Parathyroid adenoma (tissue), 2 donors: ENCODE data around the gene STAMBPL1.
"Not testable (repeated sequence)": the region's sequence is repeated elsewhere in the genome, so short reads cannot be mapped to it uniquely, and the experiment has no call there.

Source experiments
- H2AFZ ChIP-seq: fragments of 300-600 bp; sonication (generic); one replicate; pipeline ENCODE4 v1.7.0; 2017; ENCODE audit warnings: antibody characterized with exemption, mild to moderate bottlenecking
- H3K27ac ChIP-seq: fragments of 300-600 bp; sonication (generic); one replicate; pipeline ENCODE4 v1.7.0; 2017
- H3K27me3 ChIP-seq: fragments of 300-600 bp; sonication (generic); one replicate; pipeline ENCODE4 v1.7.0; 2017; ENCODE audit warnings: low read length; ENCODE audit not compliant: control insufficient read depth, insufficient read depth
- H3K36me3 ChIP-seq: fragments of 300-600 bp; sonication (generic); one replicate; pipeline ENCODE4 v1.7.0; 2017; ENCODE audit warnings: low read length; ENCODE audit not compliant: control insufficient read depth, insufficient read depth
- H3K4me1 ChIP-seq: fragments of 300-600 bp; sonication (generic); one replicate; pipeline ENCODE4 v1.7.0; 2017; ENCODE audit warnings: control low read depth
- H3K4me2 ChIP-seq: fragments of 300-600 bp; sonication (generic); one replicate; pipeline ENCODE4 v1.7.0; 2017; ENCODE audit warnings: low read length
- H3K4me3 ChIP-seq: fragments of 300-600 bp; sonication (generic); one replicate; pipeline ENCODE4 v1.7.0; 2017; ENCODE audit warnings: low read depth, low read length
- H3K79me2 ChIP-seq: fragments of 300-600 bp; sonication (generic); one replicate; pipeline ENCODE4 v1.7.0; 2017; ENCODE audit warnings: control low read depth
- H3K9ac ChIP-seq: fragments of 300-600 bp; sonication (generic); one replicate; pipeline ENCODE4 v1.7.0; 2017; ENCODE audit warnings: mild to moderate bottlenecking
- H3K9me3 ChIP-seq: fragments of 300-600 bp; sonication (generic); one replicate; pipeline ENCODE4 v1.7.0; 2017; ENCODE audit warnings: low read length; ENCODE audit not compliant: control insufficient read depth
- CTCF ChIP-seq: fragments of 300-600 bp; sonication (generic); IDR thresholded peaks from one replicate; pipeline ENCODE4 v1.7.0; 2017; ENCODE audit warnings: antibody characterized with exemption, mild to moderate bottlenecking
- donor health status: primary hyperparathyroidism.

STAMBPL1 gene

GRCh38 chr10:88881922-88882645 lies 2.0 kb downstream of the STAMBPL1 start:
- Histone ChIP-seq H3K4me3 (no peak overlapping the region), H2AFZ (no peak overlapping the region), H3K27me3 (no peaks in the 10 kb centered on the region), H3K79me2 (no peaks in the 10 kb centered on the region), H3K4me2 (no peak overlapping the region), H3K9ac (no peak overlapping the region), H3K27ac (peak overlapping the region; percentile 74), H3K36me3 (no peaks in the 10 kb centered on the region), H3K4me1 (no peaks in the 10 kb centered on the region), H3K9me3 (no peaks in the 10 kb centered on the region)
- no peak for TF ChIP-seq CTCF

GRCh38 chr10:88882646-88883447 lies 2.8 kb downstream of the STAMBPL1 start:
- H3K4me3 ChIP-seq, H3K27ac ChIP-seq, H3K36me3 ChIP-seq, H3K9ac ChIP-seq, H2AFZ ChIP-seq, H3K4me1 ChIP-seq, H3K4me2 ChIP-seq, H3K27me3 ChIP-seq, H3K9me3 ChIP-seq, H3K79me2 ChIP-seq: not testable (repeated sequence)

GRCh38 chr10:88883448-88883809 lies 3.4 kb downstream of the STAMBPL1 start:
- H3K27ac ChIP-seq: no peak overlapping the region
- H3K9me3 ChIP-seq: no peaks in the 10 kb centered on the region
- H3K36me3 ChIP-seq: no peaks in the 10 kb centered on the region
- H2AFZ ChIP-seq: no peak overlapping the region
- no peaks in the 10 kb centered on the region for H3K4me1 ChIP-seq
- no peak overlapping the region for H3K4me3 ChIP-seq
- H3K9ac ChIP-seq: no peak overlapping the region
- TF ChIP-seq CTCF: no peak
- no peak overlapping the region for H3K4me2 ChIP-seq
- H3K27me3 ChIP-seq: no peaks in the 10 kb centered on the region
- no peaks in the 10 kb centered on the region for H3K79me2 ChIP-seq

- H2AFZ ChIP-seq: no peak overlapping the region
- H3K9me3 ChIP-seq: no peaks in the 10 kb centered on the region
- no peak overlapping the region for H3K4me2 ChIP-seq
- H3K9ac ChIP-seq: no peak overlapping the region
- H3K79me2 ChIP-seq: no peaks in the 10 kb centered on the region
- H3K36me3 ChIP-seq: no peaks in the 10 kb centered on the region
- H3K4me1 ChIP-seq: no peaks in the 10 kb centered on the region
- no peak overlapping the region for H3K4me3 ChIP-seq
- no peaks in the 10 kb centered on the region for H3K27me3 ChIP-seq
- H3K27ac ChIP-seq: no peak overlapping the region
- TF ChIP-seq CTCF: no peak
Observed at GRCh38 chr10:88886557-88886956, 6.5 kb downstream of the STAMBPL1 start.

- H3K4me2 ChIP-seq: no peak overlapping the region
- no peaks in the 10 kb centered on the region for H3K79me2 ChIP-seq
- H3K36me3 ChIP-seq: no peaks in the 10 kb centered on the region
- no peak for TF ChIP-seq CTCF
- no peak overlapping the region for H3K4me3 ChIP-seq
- H3K27ac ChIP-seq: no peak overlapping the region
- H3K27me3 ChIP-seq: no peaks in the 10 kb centered on the region
- H2AFZ ChIP-seq: no peak overlapping the region
- H3K9me3 ChIP-seq: no peaks in the 10 kb centered on the region
- no peak overlapping the region for H3K9ac ChIP-seq
- H3K4me1 ChIP-seq: no peaks in the 10 kb centered on the region
Observed at GRCh38 chr10:88888810-88889445, 8.9 kb downstream of the STAMBPL1 start.
